HCT116 (cell line): ENCODE measurements around the gene CGAS. TPM values are rescaled to one million over a fixed set of nuclear protein-coding genes. Genes with fewer than 3 reads are reported as not detected.
"Not testable (repeated sequence)": the region's sequence is repeated elsewhere in the genome, so short reads cannot be mapped to it uniquely, and the experiment has no call there.

Experiments
- ATAC-seq: fragments of 200-7000 bp; cut with Tn5 transposase; 2 replicates; pipeline ENCODE4 v1.9.1; 2020; ENCODE audit warnings: mild to moderate bottlenecking, moderate library complexity
- BruUV-seq: library from RNA; stranded (reverse); fragments of 400-500 nt; replicated peaks from 2 replicates; lab custom pipeline; 2021; lab: Mats Ljungman, UMichigan
- CTCF ChIA-PET: fragments of 300-600 bp; sonication (Branson Sonifier 250); formaldehyde crosslinking; loops from one replicate; lab custom pipeline; 2021; ENCODE audit warnings: antibody characterized with exemption; lab: Charles Lee
- POLR2A ChIA-PET: fragments of 300-600, 350-600 bp; sonication (Branson Sonifier 250); formaldehyde crosslinking; loops from one replicate; lab custom pipeline; 2021; ENCODE audit warnings: antibody characterized with exemption; lab: Charles Lee
- RAD21 ChIA-PET, 2 experiments: fragments of 300-600 bp; sonication (Branson Sonifier 250); formaldehyde crosslinking; loops; one replicate each; lab custom pipeline; 2023; ENCODE audit warnings: low total read pairs in 2 of 2; ENCODE audit not compliant: uncharacterized antibody in 2 of 2, unreplicated experiment in 2 of 2, low non-redundant PET in 1 of 2; lab: Charles Lee
- DNase-seq: peaks from one replicate; pipeline ENCODE4 v3.0.0-alpha.2; 2010; ENCODE audit warnings: low read depth, low spot score
- H2AFZ ChIP-seq: fragments of 200-600 bp; shearing (Covaris generic), sonication (generic); 2 replicates; pipeline ENCODE4 v1.6.1; 2017; ENCODE audit warnings: low read depth, mixed run types, mixed read lengths, antibody characterized with exemption, low read length; ENCODE audit not compliant: poor library complexity, severe bottlenecking
- H3K27ac ChIP-seq: 2 replicates; pipeline ENCODE4 v1.5.1; 2012; ENCODE audit warnings: low read depth, low read length
- H3K27me3 ChIP-seq: fragments of 200-600 bp; sonication (generic); 2 replicates; pipeline ENCODE4 v1.6.1; 2016; ENCODE audit warnings: mixed run types, low read length, mixed read lengths; ENCODE audit not compliant: insufficient read depth
- H3K36me3 ChIP-seq, 2 experiments: fragments of 200-500 bp in 1 of 2; fragments of 200-600 bp in 1 of 2; sonication (Bioruptor generic) in 1 of 2; sonication (generic) in 1 of 2; 2 replicates each; pipeline versions ENCODE4 v1.5.1 to v1.6.1; 2014 to 2016; ENCODE audit warnings: low read length in 2 of 2, inconsistent platforms in 1 of 2, mixed read lengths in 1 of 2, mixed run types in 1 of 2; ENCODE audit not compliant: insufficient read depth in 2 of 2, control insufficient read depth in 1 of 2
- H3K4me1 ChIP-seq, 2 experiments: fragments of 200-600 bp in 1 of 2; sonication (generic) in 1 of 2; 2 replicates each; pipeline versions ENCODE4 v1.5.1 to v1.6.1; 2012 to 2017; ENCODE audit warnings: low read length in 2 of 2, inconsistent platforms in 1 of 2, mild to moderate bottlenecking in 1 of 2, mixed read lengths in 1 of 2, mixed run types in 1 of 2, moderate library complexity in 1 of 2; ENCODE audit not compliant: insufficient read depth in 2 of 2, control insufficient read depth in 1 of 2
- H3K4me2 ChIP-seq: fragments of 200-600 bp; sonication (generic); 2 replicates; pipeline ENCODE4 v1.6.1; 2017; ENCODE audit warnings: mixed run types, low read length, mixed read lengths
- H3K4me3 ChIP-seq, 2 experiments: fragments of 200-600 bp in 1 of 2; sonication (generic) in 1 of 2; replicated peaks in 1 of 2; 2 replicates each; pipeline ENCODE4 v1.5.1; 2011 to 2016; ENCODE audit warnings: low read length in 2 of 2, control low read depth in 1 of 2, low read depth in 1 of 2, mild to moderate bottlenecking in 1 of 2, mixed read lengths in 1 of 2, mixed run types in 1 of 2
- H3K79me2 ChIP-seq: fragments of 200-600 bp; sonication (generic); 2 replicates; pipeline ENCODE4 v1.6.1; 2017; ENCODE audit warnings: mild to moderate bottlenecking, mixed run types, low read length, moderate library complexity, mixed read lengths; ENCODE audit not compliant: insufficient read depth
- H3K9ac ChIP-seq: fragments of 200-600 bp; sonication (generic); 2 replicates; pipeline ENCODE4 v1.6.1; 2016; ENCODE audit warnings: low read length, mixed read lengths
- H3K9me2 ChIP-seq: fragments of 200-600 bp; sonication (generic), shearing (Covaris generic); 2 replicates; pipeline ENCODE4 v1.6.1; 2017; ENCODE audit warnings: mixed run types, mild to moderate bottlenecking, moderate library complexity; ENCODE audit not compliant: insufficient read depth
- H3K9me3 ChIP-seq, 2 experiments: fragments of 200-500 bp in 1 of 2; fragments of 200-600 bp in 1 of 2; sonication (Bioruptor generic) in 1 of 2; sonication (generic) in 1 of 2; 2 replicates each; pipeline ENCODE4 v1.6.1; 2014 to 2017; ENCODE audit warnings: low read length in 2 of 2, mixed read lengths in 2 of 2, inconsistent platforms in 1 of 2, low read depth in 1 of 2, mild to moderate bottlenecking in 1 of 2, mixed run types in 1 of 2, moderate library complexity in 1 of 2; ENCODE audit not compliant: control insufficient read depth in 1 of 2, insufficient read depth in 1 of 2
- H4K20me1 ChIP-seq: fragments of 200-600 bp; sonication (generic), shearing (Covaris generic); 2 replicates; pipeline ENCODE4 v1.6.1; 2017; ENCODE audit warnings: mixed run types, mild to moderate bottlenecking, moderate library complexity; ENCODE audit not compliant: insufficient read depth
- CEBPB ChIP-seq: IDR thresholded peaks from 2 replicates; pipeline ENCODE4 v1.6.1; 2012; ENCODE audit warnings: low read depth
- EZH2phosphoT487 ChIP-seq: fragments of 200-600 bp; IDR thresholded peaks from 2 replicates; pipeline ENCODE4 v1.6.1; 2018; ENCODE audit warnings: antibody characterized with exemption, borderline replicate concordance
- FOSL1 ChIP-seq: IDR thresholded peaks from 2 replicates; pipeline ENCODE4 v1.6.1; 2012; ENCODE audit warnings: low read depth
- JUND ChIP-seq: IDR thresholded peaks from 2 replicates; pipeline ENCODE4 v1.6.1; 2012
- TCF7L2 ChIP-seq: IDR thresholded peaks from 2 replicates; pipeline ENCODE4 v1.7.0; 2011; ENCODE audit warnings: borderline replicate concordance, inconsistent platforms; ENCODE audit not compliant: insufficient read depth, insufficient read length; ENCODE audit errors: extremely low read depth
- YY1 ChIP-seq: IDR thresholded peaks from 2 replicates; pipeline ENCODE4 v1.6.1; 2011; ENCODE audit warnings: low read length, low read depth, moderate library complexity, mild to moderate bottlenecking; ENCODE audit not compliant: insufficient replicate concordance; ENCODE audit errors: extremely low read depth
- ZNF274 ChIP-seq: fragments of 200-500 bp; sonication (Bioruptor generic); IDR thresholded peaks from 2 replicates; pipeline ENCODE4 v1.6.1; 2014; ENCODE audit warnings: mild to moderate bottlenecking, low read depth, low read length, inconsistent platforms
- intact Hi-C: fragments of 100-400 bp; cut with micrococcal nuclease; formaldehyde crosslinking; loops from 2 replicates; pipeline ENCODE4 v1.10.0; 2022
- total RNA-seq: library from RNA; stranded (reverse); gene quantifications from one replicate; pipeline ENCODE4 v1.2.1, GENCODE V29; 2021; ENCODE audit not compliant: unreplicated experiment

The CGAS gene
- total RNA-seq, 1 experiment from 2014 or later: 0.27 TPM

DNA sequence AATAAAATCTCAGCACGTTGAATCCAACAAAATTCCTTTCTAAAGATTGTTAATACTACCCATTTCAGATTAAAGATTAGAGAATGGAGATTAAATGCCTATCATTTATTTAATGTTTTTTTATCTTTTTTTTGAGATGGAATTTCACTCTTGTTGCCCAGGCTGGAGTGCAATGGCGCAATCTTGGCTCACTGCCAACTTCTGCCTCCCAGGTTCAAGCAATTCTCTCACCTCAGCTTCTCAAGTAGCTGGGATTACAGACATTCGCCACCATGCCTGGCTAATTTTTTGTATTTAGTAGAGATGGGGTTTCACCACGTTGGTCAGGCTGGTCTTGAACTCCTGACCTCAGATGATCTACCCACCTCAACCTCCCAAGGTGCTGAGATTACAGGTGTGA, 59.9 kb downstream of the CGAS start:
- H3K36me3 ChIP-seq, BruUV-seq, H3K9me3 ChIP-seq, H3K9ac ChIP-seq, CTCF ChIA-PET, H3K79me2 ChIP-seq, intact Hi-C loops, H3K27me3 ChIP-seq, H3K27ac ChIP-seq, ATAC-seq, H4K20me1 ChIP-seq, RAD21 ChIA-PET, DNase-seq, H3K9me2 ChIP-seq, H3K4me3 ChIP-seq: not testable (repeated sequence)
- H3K4me2 ChIP-seq: peak overlapping the region; percentile 34
- TF ChIP-seq CEBPB: 0 out of 2 replicates have a peak, but pooled peaks have one; percentile 13
- POLR2A ChIA-PET: interaction anchor here (0.7 kb wide), 1 partner anchor 55 kb away, joined by 3 read pairs; no protein-coding TSS in a partner anchor
- peak overlapping the region; percentile 93 for H2AFZ ChIP-seq
- peaks cover 19 to 39% of the 10 kb centered on the region in 2 experiments for H3K4me1 ChIP-seq

DNA sequence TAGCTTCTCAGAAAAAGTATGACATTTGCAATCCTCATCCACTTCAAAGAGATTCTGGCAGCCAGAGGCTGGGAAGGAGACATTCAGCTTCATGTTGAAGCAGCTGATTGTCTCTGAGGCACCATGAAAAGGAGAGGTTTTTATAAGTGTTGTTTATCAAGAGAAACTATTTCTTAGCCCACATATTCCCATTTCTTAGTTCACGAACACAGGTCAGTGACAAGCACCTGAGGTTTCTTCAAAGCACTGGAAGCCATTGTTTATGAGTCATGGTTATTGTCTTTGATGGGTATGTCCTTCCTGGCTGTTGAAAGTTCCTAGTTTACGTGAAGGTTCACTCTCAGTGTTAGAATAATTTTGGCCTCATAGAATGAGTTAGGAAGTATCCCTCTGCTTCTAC, 60.4 kb downstream of the CGAS start:
- no peak overlapping the region for H3K9ac ChIP-seq
- intact Hi-C loops: no loop called here
- no peak overlapping the region for H3K27ac ChIP-seq
- ChIA-PET POLR2A (interaction anchor here (1.0 kb wide), 1 partner anchor 82 kb away, joined by 3 read pairs; no protein-coding TSS in a partner anchor), CTCF (interaction anchor here (1.4 kb wide), 1 partner anchor 65 kb away, joined by 3 read pairs; no protein-coding TSS in a partner anchor), RAD21 (no interaction called here)
- no peaks in the 10 kb centered on the region for H3K9me2 ChIP-seq
- no peaks in the 10 kb centered on the region for H3K79me2 ChIP-seq
- H4K20me1 ChIP-seq: no peaks in the 10 kb centered on the region
- no peak for TF ChIP-seq ZNF274
- TF ChIP-seq FOSL1: 0 out of 2 replicates have a peak, but pooled peaks have one; percentile 32
- no peak for TF ChIP-seq EZH2phosphoT487
- peak; percentile 72 for TF ChIP-seq TCF7L2
- TF ChIP-seq YY1: peak; percentile 39
- 0 out of 2 replicates have a peak, but pooled peaks have one; percentile 10 for TF ChIP-seq JUND
- BruUV-seq: no TSS peak
- no peak for ATAC-seq
- no peaks in the 10 kb centered on the region for H3K27me3 ChIP-seq
- DNase-seq: no peak
- no peak overlapping the region for H3K4me3 ChIP-seq
- peaks cover 19 to 39% of the 10 kb centered on the region in 2 experiments for H3K4me1 ChIP-seq
- H3K9me3 ChIP-seq: no peaks in the 10 kb centered on the region
- peak overlapping the region; percentile 34 for H3K4me2 ChIP-seq
- H3K36me3 ChIP-seq: no peaks in the 10 kb centered on the region
- peak overlapping the region; percentile 93 for H2AFZ ChIP-seq
